ENCODE results near the gene AKAP7.
A peak's percentile ranks its signal among the peaks of the same experiment; 100 is the strongest.
"Not testable (repeated sequence)": the region's sequence is repeated elsewhere in the genome, so short reads cannot be mapped to it uniquely, and the experiment has no call there.

AKAP7 gene

DNA sequence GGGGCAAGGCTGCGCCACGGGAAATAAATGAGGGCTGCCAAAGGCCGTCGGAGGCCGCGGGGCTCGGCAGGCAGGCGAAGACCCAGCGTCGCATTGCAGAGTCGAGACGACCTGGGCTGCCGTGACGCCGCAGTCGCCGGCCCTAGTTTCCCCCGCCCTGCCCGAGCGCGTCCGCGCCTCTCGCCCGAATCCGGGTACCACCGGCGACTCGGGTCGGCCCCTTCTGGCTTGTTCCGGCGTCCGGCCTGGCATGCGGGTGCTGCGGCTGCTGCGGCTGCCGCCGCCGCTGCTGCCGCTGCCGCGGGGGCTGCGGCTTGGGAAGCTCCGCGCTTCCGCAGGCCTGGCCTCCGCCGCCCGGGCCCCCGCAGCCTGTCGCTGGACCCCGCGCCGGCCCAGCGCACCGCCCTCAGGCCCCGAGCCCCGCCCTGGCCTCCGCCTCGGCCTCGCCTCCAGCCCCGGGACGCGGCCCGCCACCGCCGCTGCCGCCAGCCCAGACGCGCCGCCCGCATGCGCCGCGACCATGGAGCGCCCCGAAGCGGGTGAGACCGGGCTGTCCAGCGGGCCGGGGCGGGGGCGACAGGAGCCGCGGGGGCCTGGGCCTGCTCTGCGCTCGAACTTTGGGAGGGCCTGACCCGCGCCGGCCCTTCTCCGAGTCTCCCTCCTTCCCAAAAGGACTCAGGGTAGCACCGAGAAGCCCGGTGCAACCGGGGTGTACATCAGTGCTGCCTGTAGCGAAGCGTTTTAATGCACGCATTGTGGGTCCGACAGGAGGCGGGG, at the start of gene AKAP7:
TSS of gene AKAP7 (plus strand) at position 224 of the 777 bp plus-strand sequence. CDS start at position 521, 297 bp downstream.
- peak; percentile 67 for DNase-seq
- Histone ChIP-seq H3K4me2 (ENCODE audit: insufficient read depth, low read length) (peak within 1 kb of the TSS; percentile 67), H4K20me1 (ENCODE audit: insufficient read depth, low read length) (no peaks in the 10 kb centered on the region), H3K27ac (ENCODE audit: low read length) (peak within 1 kb of the TSS; percentile 64), H3K27me3 (ENCODE audit: insufficient read depth, low read length, poor library complexity) (no peaks in the 10 kb centered on the region), H3K9me3 (ENCODE audit: insufficient read depth, low read length, severe bottlenecking) (no peaks in the 10 kb centered on the region), H3K79me2 (ENCODE audit: insufficient read depth, low read length) (no peaks in the 10 kb centered on the region), H3K4me1 (ENCODE audit: insufficient read depth, low read length) (peaks cover 23% of the 10 kb centered on the region), H2AFZ (ENCODE audit: low read depth, low read length) (peak within 1 kb of the TSS; percentile 60), H3K4me3 (ENCODE audit: low read depth in 1 of 2, low read length in 2 of 2) (peak within 1 kb of the TSS; percentile 27 to 64; a peak in 3 of 4 replicates), H3K36me3 (ENCODE audit: insufficient read depth, low read length) (no peaks in the 10 kb centered on the region), H3K9ac (ENCODE audit: low read depth, low read length) (peak within 1 kb of the TSS; percentile 80)
- TF ChIP-seq, protein P1, sequence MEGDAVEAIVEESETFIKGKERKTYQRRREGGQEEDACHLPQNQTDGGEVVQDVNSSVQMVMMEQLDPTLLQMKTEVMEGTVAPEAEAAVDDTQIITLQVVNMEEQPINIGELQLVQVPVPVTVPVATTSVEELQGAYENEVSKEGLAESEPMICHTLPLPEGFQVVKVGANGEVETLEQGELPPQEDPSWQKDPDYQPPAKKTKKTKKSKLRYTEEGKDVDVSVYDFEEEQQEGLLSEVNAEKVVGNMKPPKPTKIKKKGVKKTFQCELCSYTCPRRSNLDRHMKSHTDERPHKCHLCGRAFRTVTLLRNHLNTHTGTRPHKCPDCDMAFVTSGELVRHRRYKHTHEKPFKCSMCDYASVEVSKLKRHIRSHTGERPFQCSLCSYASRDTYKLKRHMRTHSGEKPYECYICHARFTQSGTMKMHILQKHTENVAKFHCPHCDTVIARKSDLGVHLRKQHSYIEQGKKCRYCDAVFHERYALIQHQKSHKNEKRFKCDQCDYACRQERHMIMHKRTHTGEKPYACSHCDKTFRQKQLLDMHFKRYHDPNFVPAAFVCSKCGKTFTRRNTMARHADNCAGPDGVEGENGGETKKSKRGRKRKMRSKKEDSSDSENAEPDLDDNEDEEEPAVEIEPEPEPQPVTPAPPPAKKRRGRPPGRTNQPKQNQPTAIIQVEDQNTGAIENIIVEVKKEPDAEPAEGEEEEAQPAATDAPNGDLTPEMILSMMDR (IDR thresholded peaks at IDR 0.05; ENCODE audit: borderline replicate concordance, extremely low read depth, low read length, poor library complexity, severe bottlenecking) = no peak
- peak; percentile 83 for ATAC-seq (ENCODE audit: insufficient read depth, low read depth)

GRCh38 chr6:131090339-131090738, 44.9 kb upstream of the AKAP7 start:
- not testable (repeated sequence) for H3K9ac ChIP-seq (ENCODE audit: low read depth, low read length); H3K4me3 ChIP-seq (ENCODE audit: low read depth in 1 of 2, low read length in 2 of 2); H2AFZ ChIP-seq (ENCODE audit: low read depth, low read length); H3K4me1 ChIP-seq (ENCODE audit: insufficient read depth, low read length); H3K27me3 ChIP-seq (ENCODE audit: insufficient read depth, low read length, poor library complexity); ATAC-seq (ENCODE audit: insufficient read depth, low read depth); H3K9me3 ChIP-seq (ENCODE audit: insufficient read depth, low read length, severe bottlenecking); H3K36me3 ChIP-seq (ENCODE audit: insufficient read depth, low read length); H3K27ac ChIP-seq (ENCODE audit: low read length); H3K79me2 ChIP-seq (ENCODE audit: insufficient read depth, low read length); DNase-seq; H3K4me2 ChIP-seq (ENCODE audit: insufficient read depth, low read length); H4K20me1 ChIP-seq (ENCODE audit: insufficient read depth, low read length)

DNA sequence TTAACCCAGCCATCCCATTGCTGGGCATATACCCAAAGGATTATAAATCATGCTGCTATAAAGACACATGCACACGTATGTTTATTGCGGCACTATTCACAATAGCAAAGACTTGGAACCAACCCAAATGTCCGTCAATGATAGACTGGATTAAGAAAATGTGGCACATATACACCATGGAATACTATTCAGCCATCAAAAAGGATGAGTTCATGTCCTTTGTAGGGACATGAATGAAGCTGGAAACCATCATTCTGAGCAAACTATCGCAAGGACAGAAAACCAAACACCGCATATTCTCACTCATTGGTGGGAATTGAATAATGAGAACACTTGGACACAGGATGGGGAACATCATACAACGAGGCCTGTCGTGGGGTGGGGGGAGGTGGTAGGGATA, 43.3 kb upstream of the AKAP7 start:
- H3K27me3 ChIP-seq (ENCODE audit: insufficient read depth, low read length, poor library complexity); H3K27ac ChIP-seq (ENCODE audit: low read length); H3K9me3 ChIP-seq (ENCODE audit: insufficient read depth, low read length, severe bottlenecking); H3K79me2 ChIP-seq (ENCODE audit: insufficient read depth, low read length); H3K9ac ChIP-seq (ENCODE audit: low read depth, low read length); H3K4me3 ChIP-seq (ENCODE audit: low read depth in 1 of 2, low read length in 2 of 2); H3K36me3 ChIP-seq (ENCODE audit: insufficient read depth, low read length); H2AFZ ChIP-seq (ENCODE audit: low read depth, low read length); H3K4me1 ChIP-seq (ENCODE audit: insufficient read depth, low read length); DNase-seq; H4K20me1 ChIP-seq (ENCODE audit: insufficient read depth, low read length); ATAC-seq (ENCODE audit: insufficient read depth, low read depth); H3K4me2 ChIP-seq (ENCODE audit: insufficient read depth, low read length): not testable (repeated sequence)

- Histone ChIP-seq H3K4me2 (ENCODE audit: insufficient read depth, low read length) (no peak overlapping the region), H4K20me1 (ENCODE audit: insufficient read depth, low read length) (no peaks in the 10 kb centered on the region), H3K9me3 (ENCODE audit: insufficient read depth, low read length, severe bottlenecking) (no peaks in the 10 kb centered on the region), H3K9ac (ENCODE audit: low read depth, low read length) (no peak overlapping the region), H3K36me3 (ENCODE audit: insufficient read depth, low read length) (no peaks in the 10 kb centered on the region), H3K27ac (ENCODE audit: low read length) (no peak overlapping the region), H3K79me2 (ENCODE audit: insufficient read depth, low read length) (no peaks in the 10 kb centered on the region), H3K27me3 (ENCODE audit: insufficient read depth, low read length, poor library complexity) (no peaks in the 10 kb centered on the region), H3K4me1 (ENCODE audit: insufficient read depth, low read length) (no peaks in the 10 kb centered on the region), H3K4me3 (ENCODE audit: low read depth in 1 of 2, low read length in 2 of 2) (no peak overlapping the region), H2AFZ (ENCODE audit: low read depth, low read length) (no peak overlapping the region)
- DNase-seq (no peak), ATAC-seq (ENCODE audit: insufficient read depth, low read depth) (no peak)
- TF ChIP-seq EZH2 (IDR thresholded peaks at IDR 0.05; ENCODE audit: borderline replicate concordance, low read depth, low read length, severe bottlenecking) = no peak
- TF ChIP-seq, protein P1 (IDR thresholded peaks at IDR 0.05; ENCODE audit: borderline replicate concordance, extremely low read depth, low read length, poor library complexity, severe bottlenecking) = no peak
Measured at GRCh38 chr6:131093334-131093733, 41.9 kb upstream of the AKAP7 start.
